Activated T-helper 17 cell treated with anti-CD3 and anti-CD28 coated beads, Interleukin-2, amount 50 U/mL, for 72 hours (primary cell): ENCODE measurements around the gene ADARB1. TPM values are rescaled to one million over a fixed set of nuclear protein-coding genes. Genes with fewer than 3 reads are reported as not detected.
A peak's percentile ranks its signal among the peaks of the same experiment; 100 is the strongest.
"Not testable (repeated sequence)": the region's sequence is repeated elsewhere in the genome, so short reads cannot be mapped to it uniquely, and the experiment has no call there.

ENCODE experiments used
- ATAC-seq: fragments of 150-1000 bp; cut with Tn5 transposase; replicated peaks from 2 replicates; pipeline ENCODE4 v1.10.0; 2021; ENCODE audit warnings: mild to moderate bottlenecking, moderate library complexity
- H3K27ac Mint-ChIP-seq: one replicate; pipeline ENCODE4 v1.8.0; 2022; ENCODE audit warnings: mixed read lengths
- H3K27me3 Mint-ChIP-seq: one replicate; pipeline ENCODE4 v1.8.0; 2022; ENCODE audit warnings: mixed read lengths
- H3K36me3 Mint-ChIP-seq: one replicate; pipeline ENCODE4 v1.8.0; 2022; ENCODE audit warnings: low read depth, mild to moderate bottlenecking, mixed read lengths
- H3K4me1 Mint-ChIP-seq: one replicate; pipeline ENCODE4 v1.8.0; 2022; ENCODE audit warnings: mixed read lengths
- H3K4me3 Mint-ChIP-seq: one replicate; pipeline ENCODE4 v1.8.0; 2022; ENCODE audit warnings: mild to moderate bottlenecking, mixed read lengths
- H3K9me3 Mint-ChIP-seq: one replicate; pipeline ENCODE4 v1.8.0; 2022; ENCODE audit warnings: mixed read lengths
- total RNA-seq, 2 donors: library from RNA; stranded (reverse); gene quantifications; one replicate each; pipeline ENCODE4 v1.2.3, GENCODE V29; 2022

Gene ADARB1
- total RNA-seq, 2 donors from 2014 or later, result 22.7 to 32.0 TPM

DNA sequence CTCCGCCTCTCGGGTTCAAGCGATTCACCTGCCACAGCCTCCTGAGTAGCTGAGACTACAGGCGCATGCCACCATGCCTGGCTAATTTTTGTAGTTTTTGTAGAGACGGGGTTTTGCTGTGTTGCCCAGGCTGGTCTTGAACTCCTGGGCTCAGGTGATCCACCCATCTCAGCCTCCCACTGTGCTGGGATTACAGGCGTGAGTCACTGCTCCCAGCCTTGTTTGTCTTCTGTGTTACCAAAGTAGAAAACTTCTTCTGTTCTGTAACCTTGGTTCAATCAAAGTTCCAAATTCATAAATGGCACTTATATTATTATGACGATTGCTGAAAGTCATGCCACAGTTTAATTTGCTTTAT is 64.6 kb downstream of the ADARB1 start:
- not testable (repeated sequence) for H3K4me3 Mint-ChIP-seq, ATAC-seq, H3K9me3 Mint-ChIP-seq, H3K27me3 Mint-ChIP-seq
- peaks cover 15% of the 10 kb centered on the region for H3K36me3 Mint-ChIP-seq
- peaks cover 13% of the 10 kb centered on the region for H3K4me1 Mint-ChIP-seq
- H3K27ac Mint-ChIP-seq, result peak overlapping the region; percentile 17

DNA sequence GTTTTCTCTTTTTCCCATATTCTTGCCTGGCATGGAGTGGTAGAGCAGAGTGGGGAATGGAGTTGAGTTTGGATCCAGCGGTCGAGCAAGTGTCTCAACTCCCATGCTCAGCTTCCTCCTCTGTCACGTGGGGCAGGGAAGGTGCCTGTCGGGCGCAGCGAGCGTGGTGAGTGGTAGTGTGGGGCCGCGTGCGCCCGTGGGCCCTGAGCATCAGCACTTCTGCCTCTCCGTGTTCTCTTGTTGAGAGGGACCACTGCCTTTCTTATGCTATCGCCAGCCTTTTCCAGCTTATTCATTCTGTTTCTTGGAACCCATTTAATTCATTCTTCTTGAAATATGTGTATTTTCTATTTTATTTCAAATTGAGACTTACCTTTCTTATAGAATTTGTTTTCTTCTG is 65.1 kb downstream of the ADARB1 start:
- no peak for ATAC-seq
- Mint-ChIP-seq H3K4me1 (peaks cover 13% of the 10 kb centered on the region), H3K4me3 (no peak overlapping the region), H3K36me3 (peaks cover 19% of the 10 kb centered on the region), H3K27ac (peak overlapping the region; percentile 17), H3K9me3 (no peaks in the 10 kb centered on the region), H3K27me3 (no peaks in the 10 kb centered on the region)

GRCh38 chr21:45140346-45140940 is 66.1 kb downstream of the ADARB1 start:
- H3K36me3 Mint-ChIP-seq, result peaks cover 14% of the 10 kb centered on the region
- H3K9me3 Mint-ChIP-seq, result no peaks in the 10 kb centered on the region
- H3K27me3 Mint-ChIP-seq, result no peaks in the 10 kb centered on the region
- ATAC-seq, result peak; percentile 83
- no peak overlapping the region for H3K27ac Mint-ChIP-seq
- H3K4me3 Mint-ChIP-seq, result no peak overlapping the region
- peaks cover 13% of the 10 kb centered on the region for H3K4me1 Mint-ChIP-seq

GRCh38 chr21:45140944-45141343 is 66.6 kb downstream of the ADARB1 start:
- not testable (repeated sequence) for ATAC-seq, H3K9me3 Mint-ChIP-seq, H3K27ac Mint-ChIP-seq, H3K4me3 Mint-ChIP-seq, H3K27me3 Mint-ChIP-seq
- Mint-ChIP-seq H3K36me3 (peaks cover 18% of the 10 kb centered on the region), H3K4me1 (peaks cover 13% of the 10 kb centered on the region)

- H3K36me3 Mint-ChIP-seq, result peaks cover 23% of the 10 kb centered on the region
- no peaks in the 10 kb centered on the region for H3K9me3 Mint-ChIP-seq
- H3K4me1 Mint-ChIP-seq, result peaks cover 13% of the 10 kb centered on the region
- H3K27me3 Mint-ChIP-seq, result no peaks in the 10 kb centered on the region
- H3K27ac Mint-ChIP-seq, result no peak overlapping the region
- H3K4me3 Mint-ChIP-seq, result no peak overlapping the region
- ATAC-seq, result no peak
These were observed 67.1 kb downstream of the ADARB1 start for GRCh38 chr21:45141507-45141906.

DNA sequence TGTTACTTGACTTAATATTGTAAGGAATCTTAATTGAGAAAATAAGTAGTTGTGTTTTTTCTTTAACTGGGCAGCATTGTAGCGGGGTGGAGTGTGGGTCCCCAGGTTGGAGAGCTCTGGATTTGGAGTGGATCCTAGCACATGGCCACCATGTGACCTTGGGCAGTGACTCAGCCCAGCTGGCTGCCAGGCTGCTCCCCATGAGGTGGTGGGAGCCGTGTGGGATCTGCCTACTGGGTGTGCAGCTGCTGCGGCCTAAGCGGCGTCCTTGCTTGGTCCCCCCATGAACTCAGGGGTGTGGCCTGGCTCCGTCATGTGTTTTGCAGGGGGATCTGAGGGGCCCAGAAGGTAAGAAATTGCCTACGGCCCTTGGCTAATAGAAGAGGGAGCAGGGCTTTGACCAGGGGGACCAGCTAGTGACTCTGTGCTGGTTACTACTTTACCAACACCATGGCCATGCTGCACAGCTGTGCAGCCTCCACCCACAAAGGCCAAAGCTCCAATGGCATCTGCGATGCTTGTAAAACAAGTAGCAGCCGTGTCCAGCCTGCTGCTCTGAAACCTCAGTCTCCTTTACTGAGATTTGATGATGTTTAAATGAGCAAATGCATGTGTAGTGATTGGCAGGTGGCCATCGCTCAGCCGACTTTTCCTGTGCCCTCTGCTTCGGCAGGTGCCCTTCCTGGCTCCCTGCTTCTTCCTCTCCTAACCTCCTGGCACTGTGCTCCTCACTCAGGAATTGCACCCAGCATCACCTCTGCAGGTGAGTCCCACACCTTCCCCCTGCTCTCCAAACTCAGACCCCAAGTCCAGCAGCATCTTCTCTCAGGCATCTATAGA is 68.3 kb downstream of the ADARB1 start:
- peak overlapping the region; percentile 20 for H3K27ac Mint-ChIP-seq
- peaks cover 23% of the 10 kb centered on the region for H3K36me3 Mint-ChIP-seq
- peaks cover 13% of the 10 kb centered on the region for H3K4me1 Mint-ChIP-seq
- H3K27me3 Mint-ChIP-seq, result no peaks in the 10 kb centered on the region
- ATAC-seq, result no peak
- H3K9me3 Mint-ChIP-seq, result no peaks in the 10 kb centered on the region
- H3K4me3 Mint-ChIP-seq, result no peak overlapping the region

- Mint-ChIP-seq H3K27me3 (no peaks in the 10 kb centered on the region), H3K36me3 (peaks cover 23% of the 10 kb centered on the region), H3K4me3 (no peak overlapping the region), H3K4me1 (peaks cover 13% of the 10 kb centered on the region), H3K27ac (peak overlapping the region; percentile 20), H3K9me3 (no peaks in the 10 kb centered on the region)
- no peak for ATAC-seq
These were observed 69.5 kb downstream of the ADARB1 start for GRCh38 chr21:45143855-45144254.

DNA sequence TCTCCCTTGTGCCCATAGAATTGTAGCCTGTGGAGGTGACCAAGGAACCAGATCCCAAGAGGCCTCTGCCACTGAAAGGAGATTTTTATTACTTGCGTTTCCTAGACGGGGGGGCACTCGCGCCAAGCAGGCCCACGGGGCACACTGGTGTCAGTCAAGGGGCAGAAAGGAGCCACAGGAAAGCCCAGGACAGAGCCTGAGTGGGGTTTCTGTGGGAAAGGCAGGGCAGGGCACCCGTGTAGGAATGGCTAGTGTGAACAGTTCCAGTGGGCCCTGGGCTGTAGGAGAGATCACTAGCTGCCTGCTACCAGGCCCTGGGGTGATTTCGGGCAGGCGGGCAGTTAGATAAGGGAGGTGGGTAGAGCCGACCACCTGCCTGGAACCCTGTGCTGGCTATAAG is 70.8 kb downstream of the ADARB1 start:
- peaks cover 18% of the 10 kb centered on the region for H3K36me3 Mint-ChIP-seq
- H3K9me3 Mint-ChIP-seq, result no peaks in the 10 kb centered on the region
- no peak overlapping the region for H3K27ac Mint-ChIP-seq
- no peak for ATAC-seq
- peaks cover 12% of the 10 kb centered on the region for H3K4me1 Mint-ChIP-seq
- H3K27me3 Mint-ChIP-seq, result no peaks in the 10 kb centered on the region
- H3K4me3 Mint-ChIP-seq, result no peak overlapping the region

DNA sequence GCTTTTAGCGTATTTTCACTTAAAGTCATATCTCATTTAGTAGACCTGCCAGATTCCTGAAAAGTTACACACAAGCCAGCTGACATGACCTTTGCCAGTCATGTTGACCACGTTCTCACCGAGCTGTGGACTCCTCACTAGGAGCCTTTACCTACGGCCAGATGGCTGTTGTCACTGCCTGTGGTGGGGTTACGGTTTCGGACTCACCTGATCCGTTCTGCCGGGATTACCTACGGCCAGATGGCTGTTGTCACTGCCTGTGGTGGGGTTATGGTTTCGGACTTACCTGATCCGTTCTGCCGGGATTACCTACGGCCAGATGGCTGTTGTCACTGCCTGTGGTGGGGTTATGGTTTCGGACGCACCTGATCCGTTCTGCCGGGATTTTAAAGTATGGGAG is 71.5 kb downstream of the ADARB1 start:
- not testable (repeated sequence) for H3K4me1 Mint-ChIP-seq, H3K4me3 Mint-ChIP-seq, ATAC-seq

GRCh38 chr21:45146306-45146705 is 71.9 kb downstream of the ADARB1 start:
- Mint-ChIP-seq H3K9me3 (no peaks in the 10 kb centered on the region), H3K36me3 (peaks cover 18% of the 10 kb centered on the region), H3K4me1 (peaks cover 9% of the 10 kb centered on the region), H3K4me3 (no peak overlapping the region), H3K27me3 (no peaks in the 10 kb centered on the region), H3K27ac (no peak overlapping the region)
- no peak for ATAC-seq

More for the DNA sequence above, 71.5 kb downstream of the ADARB1 start:
- H3K36me3 Mint-ChIP-seq, result peaks cover 18% of the 10 kb centered on the region
- H3K27me3 Mint-ChIP-seq, H3K27ac Mint-ChIP-seq, H3K9me3 Mint-ChIP-seq: not testable (repeated sequence)

DNA sequence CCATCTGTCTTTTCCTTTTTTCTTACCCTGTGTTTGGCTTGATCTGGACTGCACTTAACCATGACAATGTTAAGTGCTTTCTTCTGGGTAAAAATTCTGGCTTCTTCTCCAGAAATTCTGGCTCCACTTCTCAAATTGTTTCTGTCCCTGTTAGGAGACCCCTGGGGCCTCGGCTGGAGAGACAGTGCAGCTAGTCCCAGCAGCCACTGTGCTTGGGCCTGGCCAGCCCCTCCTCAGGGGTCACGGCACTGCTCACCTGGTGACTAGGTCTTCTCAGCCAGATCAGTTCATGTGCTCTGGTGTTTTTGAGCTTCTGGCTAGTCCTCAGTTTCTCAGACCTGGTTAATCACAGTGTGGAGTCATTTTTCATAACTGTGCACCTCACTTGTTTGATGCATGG is 72.4 kb downstream of the ADARB1 start:
- no peaks in the 10 kb centered on the region for H3K9me3 Mint-ChIP-seq
- H3K4me1 Mint-ChIP-seq, result peaks cover 12% of the 10 kb centered on the region
- no peak for ATAC-seq
- H3K27me3 Mint-ChIP-seq, result no peaks in the 10 kb centered on the region
- peaks cover 18% of the 10 kb centered on the region for H3K36me3 Mint-ChIP-seq
- no peak overlapping the region for H3K4me3 Mint-ChIP-seq
- H3K27ac Mint-ChIP-seq, result no peak overlapping the region

GRCh38 chr21:45147473-45148315 is 73.3 kb downstream of the ADARB1 start:
- peaks cover 18% of the 10 kb centered on the region for H3K36me3 Mint-ChIP-seq
- ATAC-seq, result no peak
- no peaks in the 10 kb centered on the region for H3K9me3 Mint-ChIP-seq
- no peak overlapping the region for H3K27ac Mint-ChIP-seq
- H3K4me3 Mint-ChIP-seq, result no peak overlapping the region
- H3K4me1 Mint-ChIP-seq, result peaks cover 21% of the 10 kb centered on the region
- no peaks in the 10 kb centered on the region for H3K27me3 Mint-ChIP-seq

DNA sequence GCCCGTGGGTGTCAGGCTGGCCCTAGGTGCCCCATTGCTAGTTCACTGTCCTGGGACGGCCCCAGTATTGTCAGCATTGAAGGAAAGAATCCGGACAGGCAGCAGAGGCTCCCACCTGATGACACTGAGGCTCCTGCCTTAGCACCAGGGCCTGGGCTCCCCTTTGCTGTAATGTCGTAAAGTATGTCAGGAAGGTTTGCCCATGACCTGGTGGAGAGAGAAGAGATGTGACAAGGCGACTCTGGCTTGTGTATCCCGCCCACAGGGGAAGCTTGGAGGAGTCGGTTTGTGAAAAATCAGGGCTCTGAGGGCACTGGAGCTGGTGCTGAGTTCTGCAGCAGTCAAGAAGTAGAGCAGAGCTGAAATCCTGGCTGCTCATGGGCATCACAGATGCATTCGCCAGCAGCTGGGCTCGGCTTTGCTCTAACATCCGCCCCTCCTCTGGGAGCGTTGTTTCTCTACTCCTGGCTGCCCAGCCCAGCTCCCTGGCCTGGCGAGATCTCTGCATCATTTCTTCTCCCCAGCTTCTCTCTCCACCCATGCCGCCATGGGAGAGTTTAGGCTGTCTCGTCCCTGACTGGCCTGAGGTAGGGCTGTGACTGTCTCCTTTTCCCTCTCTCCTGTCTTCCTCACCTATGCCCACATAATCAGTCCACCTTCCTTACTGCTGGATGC is 74.1 kb downstream of the ADARB1 start:
- H3K9me3 Mint-ChIP-seq, result no peaks in the 10 kb centered on the region

GRCh38 chr21:45149021-45149420 is 74.6 kb downstream of the ADARB1 start:
- Mint-ChIP-seq H3K4me1 (peaks cover 12% of the 10 kb centered on the region), H3K27me3 (no peaks in the 10 kb centered on the region), H3K4me3 (no peak overlapping the region), H3K9me3 (no peaks in the 10 kb centered on the region), H3K36me3 (peaks cover 18% of the 10 kb centered on the region), H3K27ac (no peak overlapping the region)
- no peak for ATAC-seq

More for the DNA sequence above, 74.1 kb downstream of the ADARB1 start:
- Mint-ChIP-seq H3K36me3 (peaks cover 18% of the 10 kb centered on the region), H3K4me1 (peaks cover 16% of the 10 kb centered on the region), H3K27me3 (no peaks in the 10 kb centered on the region), H3K4me3 (no peak overlapping the region), H3K27ac (no peak overlapping the region)
- ATAC-seq, result no peak
